HepG2 (cell line): Measurements from ENCODE around the gene MRPS5. TPM values are rescaled to one million over a fixed set of nuclear protein-coding genes. Genes with fewer than 3 reads are reported as not detected.

Source experiments
- ATAC-seq: fragments of 200-7000 bp; cut with Tn5 transposase; 3 replicates; pipeline ENCODE4 v1.9.1; 2020; ENCODE audit warnings: mild to moderate bottlenecking, moderate library complexity
- BruUV-seq: library from RNA; stranded (reverse); fragments of 400-500 nt; replicated peaks from 2 replicates; lab custom pipeline; 2021; lab: Mats Ljungman, UMichigan
- CTCF ChIA-PET: fragments of 300-600 bp; formaldehyde crosslinking; extraction: SDS; loops from one replicate; lab custom pipeline; 2021; ENCODE audit warnings: low total read pairs, inconsistent platforms, low intra/inter-chr PET ratio; lab: Yijun Ruan, JAX
- POLR2A ChIA-PET: fragments of 350-600 bp; sonication (Branson Sonifier 250); formaldehyde crosslinking; loops from one replicate; lab custom pipeline; 2020; ENCODE audit warnings: antibody characterized with exemption, inconsistent platforms; lab: Yijun Ruan, JAX
- DNase-seq: peaks from one replicate; pipeline ENCODE4 v3.0.0-alpha.2; 2015; ENCODE audit warnings: low spot score
- FAIRE-seq: peaks from 3 replicates; lab custom pipeline; 2011; peaks lifted over from hg19 to GRCh38; lab: Jason Lieb, UNC
- H2AFZ ChIP-seq: one replicate; pipeline ENCODE4 v1.6.1; 2011; ENCODE audit warnings: low read length, inconsistent platforms
- H3K27ac ChIP-seq: fragments of 300-600 bp; 3 replicates; pipeline ENCODE4 v1.8.0; 2011; ENCODE audit warnings: mixed run types, mild to moderate bottlenecking, mixed read lengths, low read length, inconsistent platforms; ENCODE audit not compliant: insufficient read depth; ENCODE audit errors: extremely low read length
- H3K27me3 ChIP-seq, 2 experiments: fragments of 200-600 bp in 1 of 2; 2 replicates in 1 of 2; 3 replicates in 1 of 2; pipeline versions ENCODE4 v1.6.0 to v1.8.0; 2011; ENCODE audit warnings: low read length in 2 of 2, mild to moderate bottlenecking in 2 of 2, moderate library complexity in 2 of 2, inconsistent platforms in 1 of 2; ENCODE audit not compliant: insufficient read depth in 2 of 2, control insufficient read depth in 1 of 2
- H3K36me3 ChIP-seq, 2 experiments: fragments of 200-600 bp in 1 of 2; replicated peaks in 1 of 2; 2 replicates in 1 of 2; 3 replicates in 1 of 2; pipeline versions ENCODE4 v1.5.1 to v1.8.0; 2011; ENCODE audit warnings: low read length in 2 of 2, inconsistent platforms in 1 of 2; ENCODE audit not compliant: insufficient read depth in 2 of 2, control insufficient read depth in 1 of 2
- H3K4me1 ChIP-seq: 2 replicates; pipeline ENCODE4 v1.5.1; 2012; ENCODE audit warnings: low read length, inconsistent platforms; ENCODE audit not compliant: insufficient read depth
- H3K4me2 ChIP-seq: 2 replicates; pipeline ENCODE4 v1.6.0; 2011; ENCODE audit warnings: low read depth, low read length, inconsistent platforms
- H3K4me3 ChIP-seq, 3 experiments: fragments of 200-600 bp in 1 of 3; sonication (generic), shearing (Covaris generic) in 1 of 3; replicated peaks in 1 of 3; 2 replicates each; pipeline ENCODE4 v1.5.1; 2011 to 2016; ENCODE audit warnings: low read length in 3 of 3, inconsistent platforms in 2 of 3, low read depth in 2 of 3, mild to moderate bottlenecking in 2 of 3, control low read depth in 1 of 3, mixed read lengths in 1 of 3; ENCODE audit not compliant: insufficient read depth in 1 of 3
- H3K79me2 ChIP-seq: one replicate; pipeline ENCODE4 v1.6.1; 2011; ENCODE audit warnings: low read length, inconsistent platforms; ENCODE audit not compliant: insufficient read depth
- H3K9ac ChIP-seq: 2 replicates; pipeline ENCODE4 v1.6.0; 2011; ENCODE audit warnings: mild to moderate bottlenecking, low read depth, low read length, inconsistent platforms; ENCODE audit not compliant: insufficient read depth
- H3K9me3 ChIP-seq: 2 replicates; pipeline ENCODE4 v1.5.1; 2012; ENCODE audit warnings: mild to moderate bottlenecking, low read length
- H4K20me1 ChIP-seq: 2 replicates; pipeline ENCODE4 v1.6.0; 2011; ENCODE audit warnings: inconsistent platforms, mild to moderate bottlenecking, low read length, moderate library complexity; ENCODE audit not compliant: insufficient read depth
- EP300 ChIP-seq, 3 experiments: sonication (generic) in 1 of 3; formaldehyde crosslinking in 1 of 3; IDR thresholded peaks; 2 replicates each; pipeline versions ENCODE4 v1.5.1 to v1.6.1; 2011 to 2020; ENCODE audit warnings: low read depth in 2 of 3, low read length in 2 of 3, borderline replicate concordance in 1 of 3, improper control_type of control experiment in 1 of 3, mild to moderate bottlenecking in 1 of 3, missing genetic modification reagents in 1 of 3, moderate library complexity in 1 of 3
- MTA1 ChIP-seq: sonication (generic); formaldehyde crosslinking; IDR thresholded peaks from 2 replicates; pipeline ENCODE4 v1.4.0; 2020; ENCODE audit warnings: missing genetic modification reagents, mild to moderate bottlenecking, borderline replicate concordance
- ZNF17 ChIP-seq: sonication (generic); formaldehyde crosslinking; IDR thresholded peaks from 2 replicates; pipeline ENCODE4 v1.5.0; 2020; ENCODE audit warnings: mild to moderate bottlenecking, missing genetic modification reagents
- ZNF33A ChIP-seq: sonication (generic); formaldehyde crosslinking; IDR thresholded peaks from 2 replicates; pipeline ENCODE4 v1.5.1; 2020; ENCODE audit warnings: missing genetic modification reagents, mild to moderate bottlenecking, moderate library complexity, borderline replicate concordance
- WGBS: methylation state at CpG from one replicate; pipeline ENCODE4 v1.1.6; 2017; ENCODE audit warnings: low lambda C conversion rate; 5-methylcytosine and 5-hydroxymethylcytosine counted together
- in situ Hi-C: cut with HindIII; loops from 2 replicates; pipeline ENCODE4 v1.10.0; 2017; ENCODE audit warnings: low pct_unique_long_range_greater_than_20kb; ENCODE audit not compliant: extremely low pct_ligation_motif_present
- intact Hi-C: fragments of 100-400 bp; cut with micrococcal nuclease; formaldehyde crosslinking; loops from one replicate; pipeline ENCODE4 v1.10.0; 2022; ENCODE audit not compliant: unreplicated experiment
- polyA plus RNA-seq, 8 experiments: library from polyadenylated mRNA; depleted of rRNA in 3 of 8; stranded (reverse) in 7 of 8; unstranded in 1 of 8; fragments of >200 nt; fragmentation: Illumina TruSeq in 4 of 8; extraction: Trizol in 4 of 8; gene quantifications; 2 replicates each; pipeline versions ENCODE4 v1.2.1 to v1.2.3, GENCODE V29; 2011 to 2016; ENCODE audit warnings: low read depth in 4 of 8, missing spikeins in 1 of 8, mixed read lengths in 1 of 8; ENCODE audit not compliant: insufficient read depth in 1 of 8
- total RNA-seq, 5 experiments: library from RNA; depleted of rRNA; stranded (reverse); fragments of >200 nt; fragmentation: Illumina TruSeq; extraction: Trizol; gene quantifications; 2 replicates each; pipeline ENCODE4 v1.2.3, GENCODE V29; 2016; ENCODE audit warnings: low read depth in 1 of 5
- TF ChIP-seq, protein P1 (sequence below): sonication (generic); formaldehyde crosslinking; conservative IDR thresholded peaks from 2 replicates; pipeline ENCODE4 v1.4.0; 2020; ENCODE audit warnings: missing genetic modification reagents

The MRPS5 gene
- total and polyA plus RNA-seq, 2 of the 13 experiments (the other 11 are each of a cell fraction or from before 2014, with no cell fraction given): 98.8 to 134 TPM

DNA sequence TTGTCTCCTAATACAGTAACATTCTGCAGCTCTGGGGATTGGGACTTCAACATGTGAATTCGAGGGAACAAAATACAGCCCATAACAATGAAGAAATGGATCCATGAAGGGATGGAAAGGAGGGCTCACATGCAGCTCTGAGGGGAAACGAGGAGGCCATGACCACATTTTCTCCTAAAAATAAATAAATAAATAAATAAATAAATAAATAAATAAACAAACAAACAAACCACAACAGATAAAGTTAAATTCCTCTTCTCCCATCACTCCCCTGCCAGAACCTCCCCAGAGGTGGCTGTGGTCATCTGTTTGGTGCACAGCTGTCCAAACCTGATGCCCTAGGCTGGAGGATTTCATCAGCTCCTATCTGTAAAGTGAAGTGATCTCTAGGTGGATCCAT is 53.4 kb downstream of the MRPS5 start (continued):
- TF ChIP-seq ZNF33A (CRISPR knock-in tag): no peak
- TF ChIP-seq MTA1 (CRISPR knock-in tag): no peak
- no peak for TF ChIP-seq EP300 (IDR thresholded peaks at IDR 0.05; ENCODE audit: low read depth in 2 of 2, low read length in 2 of 2)
- no peak for TF ChIP-seq EP300 (CRISPR knock-in tag; IDR thresholded peaks at IDR 0.05; ENCODE audit: borderline replicate concordance)

DNA sequence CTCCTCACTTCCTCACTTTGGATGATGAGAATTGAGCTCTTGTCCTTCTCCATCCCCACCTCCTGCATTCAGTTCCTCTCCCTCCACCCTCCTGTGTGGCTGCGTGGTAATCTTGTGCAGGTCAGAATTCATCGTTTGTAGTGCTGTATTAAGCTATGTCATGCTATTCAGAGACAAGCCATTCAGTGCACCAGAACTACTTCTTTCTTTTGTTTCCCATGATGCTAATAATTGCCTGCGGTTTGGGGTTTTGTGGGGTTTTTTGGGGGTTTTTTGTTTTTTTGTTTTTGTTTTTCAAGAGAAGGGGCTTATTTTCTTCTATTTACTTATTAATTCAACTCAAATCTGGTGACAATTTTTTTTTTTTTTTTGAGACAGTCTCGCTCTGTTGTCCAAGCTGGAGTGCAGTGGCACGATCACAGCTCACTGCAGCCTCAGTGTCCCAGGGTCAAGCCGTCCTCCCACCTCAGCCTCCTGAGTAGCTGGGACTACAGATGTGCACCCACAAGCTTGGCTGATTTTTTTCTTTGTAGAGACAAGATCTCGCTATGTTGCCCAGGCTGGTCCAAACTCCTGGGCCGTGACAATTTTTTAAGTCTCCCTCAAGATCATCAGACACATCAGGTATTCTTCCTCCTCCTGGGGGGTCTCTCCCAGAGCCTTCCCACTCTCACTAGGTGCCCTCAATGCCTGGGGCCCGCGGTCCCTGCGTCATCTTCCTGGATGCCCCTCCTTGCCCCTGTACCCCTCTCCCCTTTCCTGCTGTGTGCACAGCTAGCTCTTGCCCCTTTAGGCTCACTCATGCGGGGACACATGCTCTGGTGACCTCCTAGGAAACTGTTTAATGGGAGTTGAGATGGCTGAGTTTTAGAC is 58.3 kb downstream of the MRPS5 start:
- intact Hi-C loops: no loop called here
- 39% methylated on average over 12 of the region's 12 CpGs for WGBS
- no TSS peak for BruUV-seq
- in situ Hi-C loops: no loop called here
- H2AFZ ChIP-seq: no peak overlapping the region
- FAIRE-seq (no peak), ATAC-seq (no peak), DNase-seq (no peak)
- no peak overlapping the region for H3K27ac ChIP-seq
- no peaks in the 10 kb centered on the region for H3K36me3 ChIP-seq
- 0 out of 2 replicates have a peak, but pooled peaks have one; percentile 41 for TF ChIP-seq ZNF17 (CRISPR knock-in tag)
- TF ChIP-seq, protein P1, sequence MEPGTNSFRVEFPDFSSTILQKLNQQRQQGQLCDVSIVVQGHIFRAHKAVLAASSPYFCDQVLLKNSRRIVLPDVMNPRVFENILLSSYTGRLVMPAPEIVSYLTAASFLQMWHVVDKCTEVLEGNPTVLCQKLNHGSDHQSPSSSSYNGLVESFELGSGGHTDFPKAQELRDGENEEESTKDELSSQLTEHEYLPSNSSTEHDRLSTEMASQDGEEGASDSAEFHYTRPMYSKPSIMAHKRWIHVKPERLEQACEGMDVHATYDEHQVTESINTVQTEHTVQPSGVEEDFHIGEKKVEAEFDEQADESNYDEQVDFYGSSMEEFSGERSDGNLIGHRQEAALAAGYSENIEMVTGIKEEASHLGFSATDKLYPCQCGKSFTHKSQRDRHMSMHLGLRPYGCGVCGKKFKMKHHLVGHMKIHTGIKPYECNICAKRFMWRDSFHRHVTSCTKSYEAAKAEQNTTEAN (CRISPR knock-in tag): no peak
- H3K79me2 ChIP-seq: no peaks in the 10 kb centered on the region
- H3K9me3 ChIP-seq: no peaks in the 10 kb centered on the region
- peaks cover 59% of the 10 kb centered on the region for H3K4me1 ChIP-seq
- H3K4me3 ChIP-seq: no peak overlapping the region
- ChIA-PET CTCF (no interaction called here), POLR2A (no interaction called here)
- H4K20me1 ChIP-seq: no peaks in the 10 kb centered on the region
- H3K4me2 ChIP-seq: peak overlapping the region; percentile 52
- no peak overlapping the region for H3K9ac ChIP-seq
- H3K27me3 ChIP-seq: peaks cover 3 to 11% of the 10 kb centered on the region in 2 experiments; a peak in 1 of 5 replicates
